Gastroesophageal sphincter (tissue), 3 donors: ENCODE measurements around the gene ZNF727.

ENCODE experiments used
- CTCF ChIP-seq, 4 experiments: fragments of 200-600 bp in 2 of 4; fragments of 450-650 bp in 2 of 4; sonication (generic) in 1 of 4; IDR thresholded peaks; one replicate each; pipeline ENCODE4 v1.5.1; 2017 to 2019; ENCODE audit warnings: antibody characterized with exemption in 4 of 4, mild to moderate bottlenecking in 2 of 4, moderate library complexity in 2 of 4
- POLR2A ChIP-seq, 2 donors: fragments of 450-650 bp; IDR thresholded peaks; one replicate each; pipeline ENCODE4 v1.6.1; 2017; ENCODE audit warnings: antibody characterized with exemption in 2 of 2, mild to moderate bottlenecking in 2 of 2, moderate library complexity in 1 of 2
- POLR2AphosphoS5 ChIP-seq: sonication (generic); formaldehyde crosslinking; IDR thresholded peaks from one replicate; pipeline ENCODE4 v1.6.1; 2017; ENCODE audit warnings: antibody characterized with exemption

- no peak for TF ChIP-seq POLR2A (IDR thresholded peaks at IDR 0.05)
- no peak for TF ChIP-seq CTCF (IDR thresholded peaks at IDR 0.05)
- TF ChIP-seq POLR2AphosphoS5: no peak
These were observed 9.8 kb upstream of the ZNF727 start for GRCh38 chr7:64035388-64035787.
